K562 (cell line): ENCODE measurements around the gene TUT1. TPM values are rescaled to one million over a fixed set of nuclear protein-coding genes. Genes with fewer than 3 reads are reported as not detected.

Source experiments
- ARID1B ChIP-seq: fragments of 450-650 bp; IDR thresholded peaks from 2 replicates; pipeline ENCODE4 v1.6.1; 2016; ENCODE audit warnings: antibody characterized with exemption, mild to moderate bottlenecking, inconsistent platforms
- CEBPB ChIP-seq: fragments of 450-650 bp; IDR thresholded peaks from 2 replicates; pipeline ENCODE4 v1.6.1; 2016; ENCODE audit warnings: missing genetic modification characterization, missing compliant biosample characterization
- E2F1 ChIP-seq: sonication (generic); formaldehyde crosslinking; IDR thresholded peaks from 2 replicates; pipeline ENCODE4 v1.8.1; 2023; ENCODE audit warnings: mild to moderate bottlenecking, missing genetic modification reagents, moderate library complexity
- HBP1 ChIP-seq: fragments of 450-650 bp; formaldehyde crosslinking; IDR thresholded peaks from 2 replicates; pipeline ENCODE4 v1.4.0; 2022; ENCODE audit warnings: missing genetic modification characterization
- HNRNPL ChIP-seq: fragments of 200-400 bp; formaldehyde crosslinking; IDR thresholded peaks from 2 replicates; pipeline ENCODE4 v1.6.1; 2017; ENCODE audit warnings: low read depth, mild to moderate bottlenecking, low read length
- LARP7 ChIP-seq: fragments of 450-650 bp; IDR thresholded peaks from 2 replicates; pipeline ENCODE4 v1.6.1; 2016
- MAFK ChIP-seq: IDR thresholded peaks from 2 replicates; pipeline ENCODE4 v1.6.1; 2011; ENCODE audit warnings: low read length, improper control_type of control experiment
- OTX1 ChIP-seq: fragments of 450-650 bp; formaldehyde crosslinking; IDR thresholded peaks from 2 replicates; pipeline ENCODE4 v1.4.0; 2022; ENCODE audit warnings: mild to moderate bottlenecking
- PHB2 ChIP-seq: fragments of 450-650 bp; IDR thresholded peaks from 2 replicates; pipeline ENCODE4 v1.6.1; 2017; ENCODE audit warnings: low read depth
- PHTF2 ChIP-seq: fragments of 250-450 bp; sonication (Bioruptor Pico); IDR thresholded peaks from 2 replicates; pipeline ENCODE4 v1.5.0; 2021; ENCODE audit warnings: mild to moderate bottlenecking
- RBM14 ChIP-seq: fragments of 200-400 bp; formaldehyde crosslinking; IDR thresholded peaks from 2 replicates; pipeline ENCODE4 v1.6.1; 2018; ENCODE audit warnings: low read depth, mild to moderate bottlenecking, low read length, moderate library complexity, borderline replicate concordance; ENCODE audit not compliant: insufficient read depth
- RBM17 ChIP-seq: fragments of 200-400 bp; formaldehyde crosslinking; IDR thresholded peaks from 2 replicates; pipeline ENCODE4 v1.6.1; 2017; ENCODE audit warnings: low read depth, mild to moderate bottlenecking, low read length, borderline replicate concordance
- REST ChIP-seq, 2 experiments: fragments of 450-650 bp; formaldehyde crosslinking in 1 of 2; IDR thresholded peaks; 2 replicates each; pipeline versions ENCODE4 v1.4.0 to v1.6.1; 2014 to 2020; ENCODE audit warnings: mild to moderate bottlenecking in 2 of 2, borderline replicate concordance in 1 of 2, low read depth in 1 of 2
- SRF ChIP-seq, 2 experiments: fragments of 250-450, 450-650 bp in 1 of 2; sonication (Bioruptor Pico) in 1 of 2; sonication (generic) in 1 of 2; formaldehyde crosslinking; IDR thresholded peaks; 2 replicates each; pipeline versions ENCODE4 v1.5.0 to v1.5.1; 2020 to 2022; ENCODE audit warnings: mild to moderate bottlenecking in 1 of 2, missing genetic modification reagents in 1 of 2
- YBX1 ChIP-seq: fragments of 450-650 bp; IDR thresholded peaks from 2 replicates; pipeline ENCODE4 v1.7.1; 2016; ENCODE audit warnings: mild to moderate bottlenecking
- ZNF589 ChIP-seq: fragments of 200-800 bp; sonication (Bioruptor generic); IDR thresholded peaks from 2 replicates; pipeline ENCODE4 v1.6.1; 2016; ENCODE audit warnings: low read depth, missing genetic modification characterization, missing compliant biosample characterization
- ZNF780A ChIP-seq: fragments of 250-450 bp; sonication (Bioruptor Pico); IDR thresholded peaks from 2 replicates; pipeline ENCODE4 v1.5.0; 2021; ENCODE audit warnings: mild to moderate bottlenecking
- polyA plus RNA-seq, 8 experiments: library from polyadenylated mRNA; depleted of rRNA in 4 of 8; stranded (reverse) in 5 of 8; unstranded in 3 of 8; fragments of >200 nt; fragmentation: Nextera tagmentation in 2 of 8; fragmentation: Illumina TruSeq in 1 of 8; extraction: Ambion mirVana in 2 of 8; extraction: Trizol in 1 of 8; gene quantifications; 2 replicates each; pipeline versions ENCODE4 v1.2.1 to v1.2.3, GENCODE V29; 2011 to 2014; ENCODE audit warnings: inconsistent platforms in 1 of 8, missing spikeins in 1 of 8
- total RNA-seq, 7 experiments: library from RNA; depleted of rRNA in 6 of 7; stranded (reverse); fragments of >200 nt in 6 of 7; fragmentation: Illumina TruSeq in 2 of 7; extraction: Trizol in 2 of 7; gene quantifications; 2 replicates each; pipeline versions ENCODE4 v1.2.1 to v1.2.3, GENCODE V29; 2011 to 2021; ENCODE audit warnings: low replicate concordance in 1 of 7

TUT1 gene
- total and polyA plus RNA-seq, 9 of the 15 experiments (the other 6 are each of a cell fraction or from before 2014, with no cell fraction given) = 0.66 to 44.3 (median 15.7) TPM

DNA sequence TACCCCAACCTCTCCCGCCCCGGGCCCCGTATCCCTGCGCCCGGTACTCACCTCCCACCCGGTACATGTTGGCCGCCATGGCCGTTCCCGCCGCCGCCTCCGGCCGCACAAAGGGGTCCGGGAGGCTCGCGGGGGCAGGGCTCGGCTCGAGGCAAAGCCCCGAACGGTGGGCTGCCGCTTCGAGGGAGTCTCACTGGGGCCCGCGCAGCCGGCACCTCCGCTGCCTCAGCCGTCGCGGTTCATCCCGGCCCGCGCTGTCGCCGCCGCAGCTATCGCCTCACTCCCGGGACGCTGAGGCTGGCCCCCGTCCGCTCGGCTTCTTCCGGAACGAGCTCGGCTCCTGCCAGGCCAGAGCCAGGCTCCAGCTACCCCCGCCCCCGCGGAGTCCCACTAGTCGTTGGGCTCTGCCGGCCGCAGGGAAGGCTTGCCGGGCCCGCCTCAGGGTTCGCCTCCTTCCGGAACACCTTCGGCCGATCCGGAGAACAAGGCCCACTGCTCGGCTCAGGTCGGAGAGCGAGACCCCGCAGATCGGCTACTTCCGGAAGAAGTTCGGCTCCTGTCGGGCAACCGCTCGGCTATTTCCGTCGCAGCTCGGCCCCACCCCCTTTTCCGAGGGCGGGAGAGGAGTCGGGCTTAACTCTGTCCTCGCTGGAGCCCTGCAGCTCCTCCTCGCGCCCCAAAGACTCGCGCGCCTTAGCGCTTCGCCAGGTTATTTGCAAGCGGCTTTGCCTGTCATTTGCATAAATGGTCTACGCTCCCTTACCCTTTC is 10.2 kb upstream of the TUT1 start, which contains the start of gene MTA2 (continued):
- no peak for TF ChIP-seq RBM14
- TF ChIP-seq YBX1 = no peak
- no peak for TF ChIP-seq MAFK
- no peak for TF ChIP-seq LARP7
- TF ChIP-seq E2F1 (CRISPR knock-in tag) = 0 out of 2 replicates have a peak, but pooled peaks have one; percentile 68
- TF ChIP-seq ZNF780A = no peak
- no peak for TF ChIP-seq ZNF589
- TF ChIP-seq PHTF2 (CRISPR knock-in tag) = no peak
- TF ChIP-seq REST (IDR thresholded peaks at IDR 0.05; ENCODE audit: borderline replicate concordance) = no peak
- 0 out of 2 replicates have a peak, but pooled peaks have one; percentile 25 for TF ChIP-seq REST (CRISPR knock-in tag; IDR thresholded peaks at IDR 0.05; ENCODE audit: low read depth)
- TF ChIP-seq CEBPB (tag) = no peak
- no peak for TF ChIP-seq HBP1
- no peak for TF ChIP-seq OTX1 (CRISPR knock-in tag)
- no peak for TF ChIP-seq HNRNPL
- no peak for TF ChIP-seq PHB2
- TF ChIP-seq RBM17 = no peak
- TF ChIP-seq SRF (CRISPR knock-in tag; IDR thresholded peaks at IDR 0.05) = no peak
- no peak for TF ChIP-seq ARID1B
